Esophagus squamous epithelium (tissue), 5 donors: ENCODE results near the gene SDK2. TPM values are rescaled to one million over a fixed set of nuclear protein-coding genes. Genes with fewer than 3 reads are reported as not detected.
"Not testable (repeated sequence)": the region's sequence is repeated elsewhere in the genome, so short reads cannot be mapped to it uniquely, and the experiment has no call there.

Source experiments
- DNase-seq: peaks from one replicate; lab custom pipeline; 2025; lab: John Stamatoyannopoulos, UW
- H3K27ac ChIP-seq, 4 donors: fragments of 200-600 bp; sonication (generic); one replicate each; pipeline ENCODE4 v1.5.1; 2016 to 2019; ENCODE audit warnings: mild to moderate bottlenecking in 1 of 4
- H3K27me3 ChIP-seq, 4 donors: fragments of 200-600 bp; sonication (generic); 1 replicate in 3 of 4; 2 replicates in 1 of 4; pipeline versions ENCODE4 v1.5.1 to v1.6.0; 2017 to 2021; ENCODE audit warnings: antibody characterized with exemption in 1 of 4
- H3K36me3 ChIP-seq, 3 donors: fragments of 200-600 bp; sonication (generic); one replicate each; pipeline ENCODE4 v1.5.1; 2016 to 2019
- H3K4me1 ChIP-seq, 3 donors: fragments of 200-600 bp; sonication (generic); one replicate each; pipeline ENCODE4 v1.5.1; 2017 to 2019
- H3K4me3 ChIP-seq, 4 donors: fragments of 200-600 bp; sonication (generic); 1 replicate in 3 of 4; 2 replicates in 1 of 4; pipeline ENCODE4 v1.5.1; 2016 to 2019; ENCODE audit warnings: mild to moderate bottlenecking in 2 of 4, moderate library complexity in 1 of 4
- H3K9me3 ChIP-seq, 3 donors: fragments of 200-600 bp; sonication (generic); one replicate each; pipeline ENCODE4 v1.5.1; 2016 to 2019
- CTCF ChIP-seq, 6 experiments: fragments of 450-650 bp in 4 of 6; fragments of 200-600 bp in 2 of 6; sonication (generic) in 2 of 6; IDR thresholded peaks; one replicate each; pipeline ENCODE4 v1.5.1; 2016 to 2019; ENCODE audit warnings: antibody characterized with exemption in 6 of 6, mild to moderate bottlenecking in 4 of 6, moderate library complexity in 4 of 6
- POLR2A ChIP-seq, 4 donors: fragments of 450-650 bp; IDR thresholded peaks; one replicate each; pipeline ENCODE4 v1.6.1; 2017; ENCODE audit warnings: antibody characterized with exemption in 4 of 4, mild to moderate bottlenecking in 4 of 4, moderate library complexity in 3 of 4
- WGBS, 2 donors: methylation state at CpG; one replicate each; pipeline ENCODE4 v1.1.5; 2018; 5-methylcytosine and 5-hydroxymethylcytosine counted together
- intact Hi-C: fragments of 100-400 bp; cut with DNase I; formaldehyde crosslinking; loops from one replicate; pipeline ENCODE4 v1.15.0; 2022
- total RNA-seq, 4 donors: library from RNA; depleted of rRNA; stranded (reverse); fragments of >200 nt; gene quantifications; one replicate each; pipeline ENCODE4 v1.1.0, GENCODE V29; 2016
- donor health status: DM: yes; HTN: yes; CAD: no.

The SDK2 gene
- total RNA-seq, 4 donors from 2014 or later: 1.7 to 5.5 (median 2.4) TPM

DNA sequence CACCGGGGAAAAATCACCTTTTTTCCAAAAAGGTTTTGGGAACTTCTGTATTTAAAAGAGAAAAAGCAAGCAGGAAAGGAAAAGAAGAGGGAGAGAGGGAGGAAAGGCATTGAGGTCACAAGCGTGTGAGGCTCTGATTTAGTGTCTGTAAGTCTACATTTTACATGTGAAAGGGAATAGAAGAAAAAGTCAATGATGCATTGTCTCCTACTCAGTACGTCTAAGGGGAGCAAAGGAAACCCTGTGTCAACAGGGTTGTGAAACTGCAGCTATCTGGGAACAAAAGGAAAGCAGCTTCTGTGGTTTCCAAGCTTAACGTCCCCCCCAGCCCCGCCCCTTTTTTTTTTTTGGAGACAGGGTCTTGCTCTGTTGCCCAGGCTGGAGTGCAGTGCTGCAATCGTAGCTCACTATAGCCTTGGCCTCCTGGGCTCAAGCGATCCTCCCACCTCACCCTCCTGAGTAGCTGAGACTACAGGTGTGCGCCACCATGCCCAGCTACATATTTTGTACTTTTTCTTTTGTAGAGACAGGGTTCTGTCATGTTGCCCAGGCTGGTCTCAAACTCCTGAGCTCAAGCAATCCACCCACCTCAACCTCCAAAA lies 330.6 kb downstream of the SDK2 start:
- H3K27me3 ChIP-seq: no peaks in the 10 kb centered on the region
- H3K27ac ChIP-seq: no peak overlapping the region
- no peak overlapping the region for H3K4me3 ChIP-seq
- WGBS, 2 donors: 48 to 61% methylated on average over 4 to 8 of the region's 8 CpGs
- H3K4me1 ChIP-seq: peaks cover 24 to 80% (median 43%) of the 10 kb centered on the region in 3 donors
- TF ChIP-seq CTCF (IDR thresholded peaks at IDR 0.05) (no peak), POLR2A (IDR thresholded peaks at IDR 0.05) (no peak)
- H3K36me3 ChIP-seq: no peaks in the 10 kb centered on the region
- intact Hi-C loops: no loop called here
- H3K9me3 ChIP-seq: no peaks in the 10 kb centered on the region
- no peak for DNase-seq

GRCh38 chr17:73312887-73313286 lies 331.4 kb downstream of the SDK2 start:
- H3K36me3 ChIP-seq, H3K9me3 ChIP-seq, intact Hi-C loops, H3K4me3 ChIP-seq, H3K27me3 ChIP-seq, DNase-seq: not testable (repeated sequence)
- H3K4me1 ChIP-seq: peaks cover 30 to 80% (median 50%) of the 10 kb centered on the region in 3 donors
- 75 to 85% methylated on average over 8 to 10 of the region's 11 CpGs for WGBS, 2 donors
- H3K27ac ChIP-seq: peak overlapping the region; percentile 96 to 100 (median 100)

DNA sequence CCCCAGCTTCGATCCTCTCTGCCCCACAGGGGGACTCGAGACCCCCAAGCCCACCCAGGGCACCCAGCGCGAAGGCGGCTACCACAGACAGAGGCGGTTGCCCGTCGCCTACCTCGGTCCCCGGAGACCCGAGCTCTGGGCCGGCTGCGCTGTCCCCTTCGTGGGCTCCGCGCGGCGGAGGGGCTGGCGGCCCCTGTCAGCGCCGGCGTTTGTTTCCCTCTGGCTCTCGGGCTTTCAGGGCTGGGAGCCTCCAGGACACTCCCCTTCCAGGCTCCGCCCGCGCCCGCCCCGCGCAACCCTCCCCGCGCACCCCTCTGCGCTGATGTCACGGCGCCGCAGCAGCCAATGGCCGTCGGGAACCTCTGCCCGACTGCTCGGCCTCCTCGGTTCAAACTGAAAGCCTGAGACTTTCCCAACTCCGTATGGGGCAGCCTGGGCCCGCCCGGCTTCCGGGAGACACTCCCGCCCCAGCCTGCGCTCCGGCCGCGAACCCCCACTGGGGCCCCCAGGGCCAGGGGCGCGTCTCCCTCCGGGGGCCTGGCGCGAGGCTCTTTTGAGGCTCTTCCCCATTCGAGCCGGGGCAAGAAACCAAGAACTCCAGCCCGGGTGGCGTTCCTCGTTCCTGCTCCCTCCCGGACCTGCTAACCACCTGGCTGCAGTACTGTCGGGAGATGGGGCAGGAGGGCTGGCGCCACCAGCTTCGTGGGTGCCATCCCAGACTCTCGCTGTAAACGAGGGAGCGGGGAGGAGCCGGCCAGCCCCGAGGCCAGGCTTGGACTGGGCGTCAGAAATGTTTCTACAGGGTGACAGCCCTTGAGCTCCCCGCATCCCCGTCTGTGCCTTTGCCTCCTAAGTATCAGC lies 332.2 kb downstream of the SDK2 start, which contains the start of gene CDC42EP4:
Gene CDC42EP4 (minus strand): TSS at position 221 of the 861 bp plus-strand sequence. CDS start 25,501 bp downstream, outside the sequence.
- DNase-seq: no peak
- WGBS, 2 donors: 4% methylated on average over 11 of the region's 71 CpGs; no CpG with 5 or more reads in 1 of the 2 donors
- Histone ChIP-seq H3K4me3 (peak within 1 kb of the TSS; percentile 80 to 100 (median 99)), H3K27me3 (no peaks in the 10 kb centered on the region), H3K27ac (peak within 1 kb of the TSS; percentile 96 to 100 (median 100)), H3K4me1 (peaks cover 26 to 80% (median 51%) of the 10 kb centered on the region in 3 donors), H3K9me3 (no peaks in the 10 kb centered on the region), H3K36me3 (no peaks in the 10 kb centered on the region)
- TF ChIP-seq CTCF (IDR thresholded peaks at IDR 0.05) (peak in 3 of 6 experiments; percentile 1 to 14 (median 2)), POLR2A (IDR thresholded peaks at IDR 0.05) (peak; percentile 23 to 99 (median 98))
- intact Hi-C loops: no loop called here

DNA sequence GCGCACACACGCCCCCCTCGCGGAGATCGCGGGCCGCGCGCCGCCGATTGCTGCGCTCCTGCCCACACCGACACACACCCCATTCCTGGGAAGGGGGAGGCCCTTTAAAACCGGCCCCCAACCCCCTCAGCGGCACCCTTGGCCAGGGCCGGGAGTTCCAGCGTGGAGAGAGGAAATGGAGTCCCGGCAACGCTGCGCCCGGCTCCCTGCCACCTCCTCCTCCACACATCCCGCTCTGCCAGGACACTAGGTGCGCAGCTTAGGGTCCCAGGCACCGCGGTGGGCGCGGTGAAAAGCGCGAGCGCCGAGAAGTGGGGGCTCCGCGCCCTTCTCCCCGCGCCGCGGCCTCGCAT lies 332.8 kb downstream of the SDK2 start:
- Histone ChIP-seq H3K4me1 (peaks cover 28 to 80% (median 51%) of the 10 kb centered on the region in 3 donors), H3K27me3 (no peaks in the 10 kb centered on the region), H3K9me3 (no peaks in the 10 kb centered on the region), H3K36me3 (no peaks in the 10 kb centered on the region), H3K4me3 (peak overlapping the region; percentile 80 to 100 (median 99)), H3K27ac (peak overlapping the region; percentile 96 to 100 (median 100))
- no peak for DNase-seq
- TF ChIP-seq CTCF (IDR thresholded peaks at IDR 0.05) (no peak), POLR2A (IDR thresholded peaks at IDR 0.05) (no peak)
- intact Hi-C loops: no loop called here
- WGBS, 2 donors: 0% methylated on average over 3 of the region's 38 CpGs; no CpG with 5 or more reads in 1 of the 2 donors

- DNase-seq: no peak
- intact Hi-C loops: no loop called here
- Histone ChIP-seq H3K27ac (peak overlapping the region; percentile 96 to 100 (median 100)), H3K9me3 (no peaks in the 10 kb centered on the region), H3K4me3 (peak overlapping the region; percentile 80 to 100 (median 99)), H3K36me3 (no peaks in the 10 kb centered on the region), H3K27me3 (no peaks in the 10 kb centered on the region), H3K4me1 (peaks cover 39 to 80% (median 56%) of the 10 kb centered on the region in 3 donors)
- TF ChIP-seq CTCF (IDR thresholded peaks at IDR 0.05): no peak
- no peak for TF ChIP-seq POLR2A (IDR thresholded peaks at IDR 0.05)
- WGBS, 2 donors: 8 to 9% methylated on average over 6 to 15 of the region's 21 CpGs
Measured at GRCh38 chr17:73309727-73310596, 334.3 kb downstream of the SDK2 start.

DNA sequence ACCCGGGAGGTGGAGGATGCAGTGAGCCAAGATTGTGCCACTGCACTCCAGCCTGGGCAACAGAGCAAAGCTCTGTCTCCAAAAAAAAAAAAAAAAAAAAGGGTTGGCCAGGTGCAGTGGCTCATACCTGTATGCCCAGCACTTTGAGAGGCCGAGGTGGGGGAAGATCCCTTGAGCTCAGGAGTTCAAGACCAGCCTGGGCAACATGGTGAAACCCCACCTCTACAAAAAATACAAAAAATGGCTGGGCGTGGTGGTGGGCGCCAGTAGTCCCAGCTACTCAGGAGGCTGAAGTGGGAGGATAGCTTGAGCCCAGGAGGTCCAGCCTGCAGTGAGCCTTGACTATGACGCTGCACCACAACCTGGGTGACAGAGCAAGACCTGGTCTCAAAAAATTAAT lies 335.3 kb downstream of the SDK2 start:
- Histone ChIP-seq H3K4me1 (peaks cover 42 to 80% (median 64%) of the 10 kb centered on the region in 3 donors), H3K27ac (peak overlapping the region; percentile 91 to 100 (median 100)), H3K4me3 (peak overlapping the region in 3 of 4 donors; percentile 80 to 100 (median 99))
- H3K9me3 ChIP-seq, DNase-seq, intact Hi-C loops, H3K27me3 ChIP-seq, H3K36me3 ChIP-seq: not testable (repeated sequence)
- WGBS, 2 donors: 46 to 60% methylated on average over 4 to 5 of the region's 5 CpGs
